ENCODE data around the gene SPAG5. TPM values are rescaled to one million over a fixed set of nuclear protein-coding genes. Genes with fewer than 3 reads are reported as not detected.

The SPAG5 gene
- total and polyA plus RNA-seq, 9 of the 15 experiments (the other 6 are each of a cell fraction or from before 2014, with no cell fraction given) = 94.4 to 286 (median 151) TPM

DNA sequence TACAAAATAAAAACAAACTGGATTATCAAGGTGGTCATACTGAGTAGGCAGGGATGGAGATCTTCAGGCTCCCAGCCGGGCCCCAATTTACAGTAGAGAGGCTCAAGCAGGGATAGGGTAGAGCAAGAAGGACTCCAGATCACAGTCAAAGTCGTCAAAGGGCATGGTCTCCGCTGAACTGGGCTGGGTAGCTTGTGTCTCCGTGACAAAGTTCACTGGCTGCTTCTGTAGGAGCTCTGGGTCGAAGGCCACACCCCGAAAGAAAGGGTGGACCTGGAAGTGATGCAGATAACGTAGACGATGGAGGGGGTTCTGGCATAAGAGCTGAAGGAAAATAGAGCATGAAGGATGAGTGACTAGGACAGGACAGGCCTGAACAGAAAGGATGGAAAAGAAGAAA is 11.6 kb upstream of the SPAG5 start:
- no peaks in the 10 kb centered on the region for H3K79me2 ChIP-seq (ENCODE audit: control insufficient read depth, insufficient read depth, low read length)
- TF ChIP-seq HDAC2 (IDR thresholded peaks at IDR 0.05) (no peak), ESRRB (CRISPR knock-in tag; IDR thresholded peaks at IDR 0.05; ENCODE audit: borderline replicate concordance) (no peak), CHD4 (IDR thresholded peaks at IDR 0.05; ENCODE audit: insufficient read depth, insufficient replicate concordance, low read depth, low read length, poor library complexity, severe bottlenecking) (no peak), HOXB6 (CRISPR knock-in tag; IDR thresholded peaks at IDR 0.05; ENCODE audit: borderline replicate concordance) (no peak), ELF2 (CRISPR knock-in tag; IDR thresholded peaks at IDR 0.05) (no peak), FOXA1 (IDR thresholded peaks at IDR 0.05; ENCODE audit: borderline replicate concordance) (no peak)
- TF ChIP-seq, protein P1, sequence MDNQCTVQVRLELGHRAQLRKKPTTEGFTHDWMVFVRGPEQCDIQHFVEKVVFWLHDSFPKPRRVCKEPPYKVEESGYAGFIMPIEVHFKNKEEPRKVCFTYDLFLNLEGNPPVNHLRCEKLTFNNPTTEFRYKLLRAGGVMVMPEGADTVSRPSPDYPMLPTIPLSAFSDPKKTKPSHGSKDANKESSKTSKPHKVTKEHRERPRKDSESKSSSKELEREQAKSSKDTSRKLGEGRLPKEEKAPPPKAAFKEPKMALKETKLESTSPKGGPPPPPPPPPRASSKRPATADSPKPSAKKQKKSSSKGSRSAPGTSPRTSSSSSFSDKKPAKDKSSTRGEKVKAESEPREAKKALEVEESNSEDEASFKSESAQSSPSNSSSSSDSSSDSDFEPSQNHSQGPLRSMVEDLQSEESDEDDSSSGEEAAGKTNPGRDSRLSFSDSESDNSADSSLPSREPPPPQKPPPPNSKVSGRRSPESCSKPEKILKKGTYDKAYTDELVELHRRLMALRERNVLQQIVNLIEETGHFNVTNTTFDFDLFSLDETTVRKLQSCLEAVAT (IDR thresholded peaks at IDR 0.05) = no peak
- TF ChIP-seq, protein P2, sequence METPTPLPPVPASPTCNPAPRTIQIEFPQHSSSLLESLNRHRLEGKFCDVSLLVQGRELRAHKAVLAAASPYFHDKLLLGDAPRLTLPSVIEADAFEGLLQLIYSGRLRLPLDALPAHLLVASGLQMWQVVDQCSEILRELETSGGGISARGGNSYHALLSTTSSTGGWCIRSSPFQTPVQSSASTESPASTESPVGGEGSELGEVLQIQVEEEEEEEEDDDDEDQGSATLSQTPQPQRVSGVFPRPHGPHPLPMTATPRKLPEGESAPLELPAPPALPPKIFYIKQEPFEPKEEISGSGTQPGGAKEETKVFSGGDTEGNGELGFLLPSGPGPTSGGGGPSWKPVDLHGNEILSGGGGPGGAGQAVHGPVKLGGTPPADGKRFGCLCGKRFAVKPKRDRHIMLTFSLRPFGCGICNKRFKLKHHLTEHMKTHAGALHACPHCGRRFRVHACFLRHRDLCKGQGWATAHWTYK (CRISPR knock-in tag; IDR thresholded peaks at IDR 0.05) = no peak
- TF ChIP-seq, protein P3, sequence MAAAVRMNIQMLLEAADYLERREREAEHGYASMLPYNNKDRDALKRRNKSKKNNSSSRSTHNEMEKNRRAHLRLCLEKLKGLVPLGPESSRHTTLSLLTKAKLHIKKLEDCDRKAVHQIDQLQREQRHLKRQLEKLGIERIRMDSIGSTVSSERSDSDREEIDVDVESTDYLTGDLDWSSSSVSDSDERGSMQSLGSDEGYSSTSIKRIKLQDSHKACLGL (CRISPR knock-in tag; IDR thresholded peaks at IDR 0.05; ENCODE audit: borderline replicate concordance, poor library complexity, severe bottlenecking) = no peak
- FAIRE-seq (no peak), ATAC-seq (no peak), DNase-seq (ENCODE audit: extremely low read depth in 1 of 4, low spot score in 3 of 4) (no peak)
- no peaks in the 10 kb centered on the region for H3K9me1 ChIP-seq (ENCODE audit: control insufficient read depth, insufficient read depth, low read length)
- peaks cover 78% of the 10 kb centered on the region for H3K36me3 ChIP-seq (ENCODE audit: control insufficient read depth, insufficient read depth, low read length)
- WGBS (ENCODE audit: insufficient coverage, low coverage, missing lambda C conversion rate) = 61% methylated on average over 8 of the region's 8 CpGs
- in situ Hi-C loops (cut with MboI) (no loop called here), intact Hi-C loops (cut with micrococcal nuclease) (no loop called here)
- no peak overlapping the region for H3K4me2 ChIP-seq (ENCODE audit: insufficient read depth, low read length)
- H3K9me3 ChIP-seq (replicated peaks; ENCODE audit: control insufficient read depth, insufficient read depth, low read depth, low read length) = no peaks in the 10 kb centered on the region
- BruUV-seq (replicated peaks) = no TSS peak
- no peak overlapping the region for H3K4me3 ChIP-seq
- H3K27me3 ChIP-seq (ENCODE audit: control insufficient read depth in 2 of 2, insufficient read depth in 2 of 2, low read length in 2 of 2) = no peaks in the 10 kb centered on the region
- H3K4me1 ChIP-seq (replicated peaks in 1 of 2; ENCODE audit: control insufficient read depth in 2 of 2, insufficient read depth in 2 of 2, low read length in 2 of 2) = no peaks in the 10 kb centered on the region
- no peak overlapping the region for H3K27ac ChIP-seq (ENCODE audit: extremely low read depth, low read depth, low read length)
- ChIA-PET POLR2A (interaction anchor here (0.5 to 4.4 kb wide), 10 partner anchors 9 to 1042 kb away, joined by 3 to 25 read pairs (median 4); no protein-coding TSS in a partner anchor), CTCF (ENCODE audit: low intra/inter-chr PET ratio) (no interaction called here)
- H4K20me1 ChIP-seq (replicated peaks; ENCODE audit: control insufficient read depth, insufficient read depth, low read length) = 0 out of 2 replicates have a peak, but pooled peaks cover 8% of the 10 kb centered on the region
- no peak overlapping the region for H3K9ac ChIP-seq (ENCODE audit: insufficient read depth in 1 of 2, low read depth in 2 of 2, low read length in 2 of 2)
- no peak overlapping the region for H2AFZ ChIP-seq (ENCODE audit: low read depth, low read length)

All from K562 (cell line).